Measurements from ENCODE around the gene IP6K1.
"Not testable (repeated sequence)": the region's sequence is repeated elsewhere in the genome, so short reads cannot be mapped to it uniquely, and the experiment has no call there.

Gene IP6K1

DNA sequence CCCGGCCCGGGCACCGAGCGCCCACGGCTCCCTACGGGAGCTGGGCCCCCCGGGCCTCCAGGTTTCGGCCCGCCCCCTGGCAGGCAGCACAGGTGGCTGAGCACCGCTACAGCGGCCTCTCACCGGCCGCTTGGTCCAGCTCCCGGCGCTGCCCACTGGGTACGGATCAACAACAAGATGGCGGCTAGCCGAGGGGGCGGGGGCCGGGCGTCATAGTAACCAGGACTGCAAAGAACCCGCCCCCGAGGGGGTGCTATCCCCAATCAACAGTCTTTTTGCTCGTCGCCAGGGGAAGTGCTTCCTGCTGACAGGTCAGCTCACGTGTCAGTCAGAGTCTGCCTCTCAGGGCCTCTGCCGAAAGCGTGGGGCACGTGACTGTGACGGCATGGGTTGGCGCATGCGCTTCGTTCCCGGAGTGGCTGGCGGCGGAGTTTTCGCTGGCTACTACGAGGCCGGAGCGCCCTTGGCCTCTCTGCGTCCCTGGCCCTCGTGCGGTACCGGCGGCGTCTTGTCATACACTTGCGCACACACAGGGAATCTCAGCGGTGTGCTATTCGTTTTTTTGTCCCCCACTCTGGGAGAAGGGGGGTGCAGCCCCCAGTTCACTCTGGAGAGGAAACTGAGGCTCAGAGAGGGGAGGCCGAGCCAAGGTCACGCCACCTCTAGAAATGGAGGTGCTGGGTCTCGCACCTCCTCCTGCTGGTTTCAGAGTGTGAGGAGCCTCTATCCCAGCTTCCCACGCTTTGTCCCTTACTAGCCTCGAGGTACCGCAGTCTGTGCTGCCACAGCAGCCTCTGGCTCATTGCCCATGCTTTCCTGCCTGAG lies at the start of gene IP6K1:
IP6K1 (minus strand) TSS at position 186 of the 825 bp plus-strand sequence. CDS start 38,502 bp downstream, outside the sequence.
- in situ Hi-C loops (cut with MboI; ENCODE audit: low sequenced_read_pairs) = no loop called here

DNA sequence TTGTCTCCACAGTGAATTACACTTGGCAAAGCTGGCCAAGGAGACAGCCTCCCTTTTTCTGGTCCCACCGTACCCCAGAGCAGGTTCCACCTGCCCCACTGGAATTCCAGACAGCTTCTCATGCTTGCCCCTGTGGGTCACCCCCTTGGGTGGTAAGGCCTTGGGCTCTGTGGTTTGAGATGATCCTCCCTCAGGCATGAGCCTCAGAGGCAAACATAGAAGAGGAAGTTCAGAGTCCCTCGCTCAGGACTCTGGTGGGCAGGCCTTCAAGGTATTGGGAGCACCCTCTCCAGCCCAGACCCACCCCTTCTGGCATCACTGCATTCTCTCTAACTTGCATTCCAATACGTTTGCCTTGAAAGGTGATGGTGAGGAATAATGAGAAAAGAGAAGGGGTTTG lies 45.0 kb upstream of the IP6K1 start:
- in situ Hi-C loops (cut with MboI; ENCODE audit: low sequenced_read_pairs) = no loop called here

DNA sequence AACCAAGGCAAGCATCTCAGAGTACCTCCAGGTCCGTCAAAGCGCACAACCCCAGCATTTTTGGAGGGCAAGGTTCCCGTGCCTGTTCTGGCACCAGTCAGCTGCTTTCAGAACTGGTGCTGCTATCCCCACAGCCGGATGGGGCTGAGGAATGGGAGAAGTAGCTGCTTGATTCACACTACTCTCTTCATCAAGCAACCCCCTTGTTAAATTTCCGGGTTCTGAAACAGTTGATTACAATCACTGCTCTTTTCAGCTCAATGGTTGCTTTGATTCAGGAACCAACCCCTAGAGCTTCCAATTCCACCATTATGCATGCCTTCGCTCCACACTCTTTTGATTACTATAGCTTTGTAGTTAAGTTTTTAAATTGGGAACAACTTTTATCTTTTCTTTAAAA lies 39.7 kb upstream of the IP6K1 start:
- in situ Hi-C loops (cut with MboI; ENCODE audit: low sequenced_read_pairs) = no loop called here

DNA sequence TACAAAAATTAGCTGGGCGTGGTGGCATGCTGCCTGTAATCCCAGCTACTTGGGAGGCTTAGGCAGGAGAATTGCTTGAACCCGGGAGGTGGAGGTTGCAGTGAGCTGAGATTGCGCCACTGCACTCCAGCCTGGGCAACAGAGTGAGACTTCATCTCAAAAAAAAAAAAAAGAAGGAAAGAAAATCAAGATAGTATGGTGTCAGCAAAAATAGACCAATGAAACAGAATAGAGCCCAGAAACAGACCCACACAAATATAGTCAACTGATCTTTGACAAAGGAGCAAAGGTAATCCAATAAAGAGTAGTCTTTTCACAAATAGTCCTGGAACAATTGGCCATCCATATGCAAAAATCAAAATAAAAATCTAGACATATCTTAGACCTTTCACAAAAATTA lies 36.8 kb upstream of the IP6K1 start:
- in situ Hi-C loops (cut with MboI; ENCODE audit: low sequenced_read_pairs) = not testable (repeated sequence)

DNA sequence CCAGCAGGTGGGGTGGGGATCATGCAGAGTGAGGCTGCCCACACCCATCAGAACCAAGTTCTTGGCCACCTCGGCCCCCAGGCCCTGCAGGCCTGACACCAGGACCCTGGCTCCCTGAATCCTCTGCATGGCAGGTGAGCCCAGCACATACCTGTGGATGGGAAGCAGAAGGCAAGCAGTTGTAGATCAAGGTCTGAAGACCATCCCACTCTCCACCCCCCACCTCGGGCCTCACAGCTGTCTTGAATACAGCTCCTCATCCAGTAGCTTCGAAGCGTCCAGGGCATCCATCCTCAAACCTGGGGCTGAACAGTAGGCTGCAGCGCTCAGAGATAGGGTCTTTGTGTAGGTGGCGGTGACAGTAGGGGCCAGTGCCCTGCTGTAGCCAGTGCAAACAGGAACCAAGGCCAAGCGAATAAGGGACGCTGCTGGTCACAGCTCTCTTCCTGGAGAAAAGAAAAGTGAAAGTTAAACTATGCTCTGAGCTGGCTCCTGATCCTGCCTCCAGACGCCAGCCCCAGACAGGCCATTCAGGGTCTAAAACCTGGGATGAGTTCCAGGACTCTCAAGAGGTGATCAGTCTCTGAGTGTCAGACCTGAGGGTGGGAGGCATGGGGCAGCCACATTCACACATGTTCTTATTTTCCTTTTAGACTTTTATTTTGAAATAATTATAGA lies 27.3 kb upstream of the IP6K1 start, which contains the start of gene UBA7:
UBA7 (minus strand) TSS at position 457 of the 678 bp plus-strand sequence; CDS start at position 291, 166 bp downstream.
- in situ Hi-C loops (cut with MboI; ENCODE audit: low sequenced_read_pairs) = no loop called here

DNA sequence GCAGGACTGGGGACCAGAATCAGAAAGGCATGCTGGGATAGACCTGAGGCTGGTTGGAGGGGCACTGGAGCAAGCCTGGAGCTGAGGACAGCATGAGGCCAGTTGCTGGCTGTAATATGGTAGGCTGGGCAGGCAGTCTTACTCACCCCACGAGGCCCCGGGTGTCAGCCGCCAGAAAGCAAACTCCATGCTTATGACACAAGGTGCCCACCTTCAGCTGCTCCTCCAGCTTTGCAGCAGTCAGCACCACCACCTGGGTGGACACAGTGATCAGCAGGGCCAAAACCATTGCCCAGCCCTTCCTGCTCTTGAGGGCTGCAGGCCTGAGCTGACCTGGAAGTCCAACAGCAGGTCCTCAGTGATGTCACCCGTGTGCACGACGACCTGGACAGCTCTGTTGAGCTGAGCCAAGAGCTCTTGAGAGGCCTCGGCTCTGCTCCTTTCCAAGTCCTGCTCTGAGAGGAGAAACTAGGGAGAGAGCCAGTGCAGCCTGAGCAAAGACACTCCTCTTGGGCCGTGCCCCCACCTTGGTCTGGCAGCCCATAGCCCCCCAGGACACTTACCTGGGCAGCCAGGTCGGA lies 26.7 kb upstream of the IP6K1 start:
- in situ Hi-C loops (cut with MboI; ENCODE audit: low sequenced_read_pairs) = no loop called here

DNA sequence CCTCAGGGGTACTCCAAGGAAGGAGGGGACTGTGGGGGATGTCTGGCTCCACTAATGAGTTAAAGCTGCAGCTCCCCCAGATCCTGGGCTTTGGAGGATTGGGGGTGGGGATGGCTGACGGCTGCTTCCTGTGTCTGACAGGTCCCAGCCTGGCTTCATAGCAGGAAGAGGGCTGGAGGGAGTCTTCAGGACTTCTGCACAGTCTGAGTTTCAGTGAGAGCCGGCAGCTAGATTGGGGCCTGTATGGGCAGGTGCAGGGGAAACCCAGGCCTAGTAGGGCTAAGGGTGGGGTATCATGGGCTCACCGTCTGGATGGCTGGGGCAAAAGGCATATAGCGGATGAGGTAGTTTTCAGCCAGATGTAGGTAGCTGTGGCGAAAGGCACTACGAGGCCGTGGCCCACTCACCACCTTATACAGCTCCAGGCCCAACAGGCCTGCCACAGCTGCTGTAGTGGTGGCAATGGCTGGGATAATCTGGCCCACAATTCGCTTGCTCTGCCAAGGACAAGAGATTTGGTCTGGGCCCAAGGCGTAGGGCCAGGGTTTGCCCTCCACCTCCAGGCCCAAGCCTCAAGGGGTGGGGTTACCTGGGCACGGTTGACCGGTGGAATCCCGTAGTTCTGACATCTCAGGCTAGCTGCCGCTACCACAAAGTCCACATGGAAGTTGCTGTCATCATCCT lies 21.2 kb upstream of the IP6K1 start:
- in situ Hi-C loops (cut with MboI; ENCODE audit: low sequenced_read_pairs) = no loop called here

DNA sequence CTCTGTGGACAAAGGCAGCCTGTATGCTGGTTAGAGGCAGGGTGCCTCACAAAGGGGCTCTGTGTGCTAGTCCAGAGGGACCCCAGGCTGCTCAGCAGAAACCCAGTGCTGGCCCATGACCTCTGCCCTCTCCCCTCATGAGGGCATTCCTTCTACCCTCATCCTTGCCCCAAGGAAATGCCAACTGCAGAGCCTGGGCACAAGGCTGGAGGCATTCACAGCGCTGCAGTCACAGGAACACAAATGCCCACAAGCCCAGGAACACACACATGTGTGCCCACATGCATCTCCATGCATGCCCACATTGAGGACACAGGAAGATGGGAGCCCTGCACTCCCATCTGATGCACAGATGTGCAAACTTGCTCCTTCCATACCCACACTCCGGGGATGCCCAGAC lies 20.5 kb upstream of the IP6K1 start:
- in situ Hi-C loops (cut with MboI; ENCODE audit: low sequenced_read_pairs) = no loop called here

DNA sequence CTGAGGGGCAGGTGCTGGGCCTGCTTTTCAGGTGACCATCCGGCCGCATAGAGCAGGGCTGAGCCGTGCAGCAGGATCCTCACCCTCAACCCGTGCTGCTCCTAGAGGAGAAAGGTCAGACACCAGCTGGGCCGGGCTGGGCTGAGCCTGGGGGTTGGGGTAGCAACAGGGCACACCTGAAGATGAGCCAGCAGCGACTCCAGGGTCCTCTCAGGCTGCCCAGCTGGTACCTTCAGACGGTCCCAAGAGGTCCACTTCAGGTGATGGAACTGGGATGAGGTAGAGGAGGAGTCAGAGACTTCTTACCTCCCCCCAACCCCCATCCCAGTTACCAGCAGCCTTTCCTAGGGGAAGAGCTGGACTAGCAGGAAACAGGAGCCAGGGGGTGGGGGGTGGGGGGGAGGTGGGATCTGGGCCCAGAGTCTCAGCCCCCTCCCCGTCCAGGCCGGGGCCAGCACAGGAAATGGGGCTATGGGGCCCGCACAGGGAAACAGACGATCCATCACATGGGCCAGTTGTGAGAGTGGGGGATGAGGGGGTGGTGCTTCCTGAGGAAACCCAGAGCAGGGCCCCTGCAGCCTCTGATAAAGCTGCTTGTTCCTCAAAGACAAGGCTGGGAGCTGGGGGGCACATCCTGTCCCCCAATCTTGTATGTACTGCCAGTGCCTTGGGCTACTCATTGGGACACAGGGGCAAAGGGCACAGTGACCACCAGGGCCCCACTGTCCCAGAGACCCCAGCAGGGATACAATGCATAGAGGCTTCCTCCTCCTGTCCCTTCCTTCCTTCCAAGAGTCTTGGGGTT lies 19.8 kb upstream of the IP6K1 start:
- in situ Hi-C loops (cut with MboI; ENCODE audit: low sequenced_read_pairs) = no loop called here

DNA sequence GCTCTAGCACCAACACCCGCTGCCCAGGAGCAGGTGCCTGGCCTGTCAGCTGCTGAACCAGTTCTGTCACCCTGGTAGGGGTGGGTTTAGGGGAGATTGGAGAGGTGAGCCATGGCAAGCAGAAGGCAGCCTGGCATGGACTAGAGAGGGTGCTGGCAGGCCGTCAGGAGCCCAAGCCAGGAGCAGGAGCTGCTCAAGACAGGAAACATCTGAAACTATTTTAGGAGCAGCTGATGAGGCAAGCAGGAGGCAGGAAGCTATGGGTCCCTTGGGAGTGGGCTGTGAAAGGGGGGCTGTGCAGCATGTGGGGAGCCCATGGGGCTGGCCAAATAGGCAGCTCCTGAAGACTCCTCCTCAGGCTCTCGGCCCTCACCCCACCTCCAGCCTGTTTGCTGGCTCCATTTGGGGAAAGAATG lies 19.0 kb upstream of the IP6K1 start:
- in situ Hi-C loops (cut with MboI; ENCODE audit: low sequenced_read_pairs) = no loop called here

DNA sequence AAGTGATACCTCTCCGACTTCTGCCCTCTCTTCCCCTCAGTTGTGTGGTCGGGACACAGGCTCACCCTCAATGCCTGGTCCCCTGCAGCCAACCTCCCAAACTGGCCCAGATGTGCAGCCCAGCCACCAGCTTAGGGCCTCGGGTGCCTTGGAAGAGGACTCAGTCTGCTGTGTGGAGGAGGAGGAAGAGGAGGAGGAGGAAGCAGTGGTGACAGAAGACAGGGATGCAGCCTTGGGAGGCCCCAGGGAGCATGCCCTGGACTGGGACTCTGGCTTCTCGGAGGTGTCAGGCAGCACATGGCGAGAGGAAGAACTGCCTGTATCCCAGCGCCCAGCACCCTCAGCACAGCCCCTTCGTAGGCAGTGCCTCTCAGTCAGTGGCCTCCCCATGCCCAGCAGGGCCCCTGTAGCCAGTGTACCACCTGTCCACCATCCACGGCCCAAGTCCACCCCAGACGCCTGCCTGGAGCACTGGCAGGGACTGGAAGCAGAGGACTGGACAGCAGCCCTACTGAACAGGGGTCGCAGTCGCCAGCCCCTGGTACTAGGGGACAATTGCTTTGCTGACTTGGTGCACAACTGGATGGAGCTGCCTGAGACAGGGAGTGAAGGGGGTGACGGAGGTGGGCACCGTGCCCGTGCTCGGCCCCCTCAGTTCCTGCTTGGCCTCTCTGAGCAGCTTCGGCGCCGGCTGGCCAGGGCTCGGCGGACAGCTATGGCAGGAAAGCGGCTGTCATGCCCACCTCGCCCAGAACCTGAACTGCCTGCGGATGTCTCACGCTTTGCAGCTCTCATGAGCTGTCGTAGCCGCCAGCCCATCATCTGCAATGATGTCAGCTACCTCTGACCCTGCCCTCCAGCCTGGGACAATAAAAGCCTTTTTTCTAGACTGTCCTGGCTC lies 18.0 kb upstream of the IP6K1 start:
- in situ Hi-C loops (cut with MboI; ENCODE audit: low sequenced_read_pairs) = no loop called here

DNA sequence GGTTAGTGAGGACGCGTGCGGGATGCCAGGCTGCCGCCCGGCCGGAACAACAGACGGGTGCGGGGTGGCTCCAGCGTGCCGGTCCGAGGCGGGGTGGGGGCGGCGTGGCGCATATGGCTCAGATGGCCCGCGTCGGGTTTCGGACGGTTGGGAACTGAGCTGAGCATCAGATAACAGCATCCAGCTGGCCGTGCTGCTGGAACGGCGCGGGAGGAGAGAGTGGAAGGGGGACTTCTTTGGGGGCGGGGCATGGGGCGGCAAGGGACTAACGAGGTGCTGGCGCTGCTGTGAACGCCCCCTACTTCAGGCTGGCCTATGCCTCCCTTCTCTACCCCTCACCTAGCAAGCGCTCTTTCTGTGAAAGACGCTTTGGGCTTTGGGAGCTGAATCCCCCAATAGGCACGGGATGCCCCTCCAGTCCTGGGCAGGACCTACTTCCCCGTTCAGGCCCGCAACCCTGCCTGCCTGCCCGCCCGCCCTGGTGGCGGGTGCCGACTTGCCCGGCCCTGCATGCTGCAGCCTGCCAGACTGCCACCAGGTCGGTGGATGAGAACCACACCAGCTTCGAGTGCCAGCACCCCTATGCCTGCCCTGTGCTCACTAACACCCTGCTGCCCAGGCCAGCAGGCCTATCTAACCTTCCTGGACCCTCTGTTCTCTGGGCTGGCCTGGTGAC lies 17.3 kb upstream of the IP6K1 start:
- in situ Hi-C loops (cut with MboI; ENCODE audit: low sequenced_read_pairs) = no loop called here

DNA sequence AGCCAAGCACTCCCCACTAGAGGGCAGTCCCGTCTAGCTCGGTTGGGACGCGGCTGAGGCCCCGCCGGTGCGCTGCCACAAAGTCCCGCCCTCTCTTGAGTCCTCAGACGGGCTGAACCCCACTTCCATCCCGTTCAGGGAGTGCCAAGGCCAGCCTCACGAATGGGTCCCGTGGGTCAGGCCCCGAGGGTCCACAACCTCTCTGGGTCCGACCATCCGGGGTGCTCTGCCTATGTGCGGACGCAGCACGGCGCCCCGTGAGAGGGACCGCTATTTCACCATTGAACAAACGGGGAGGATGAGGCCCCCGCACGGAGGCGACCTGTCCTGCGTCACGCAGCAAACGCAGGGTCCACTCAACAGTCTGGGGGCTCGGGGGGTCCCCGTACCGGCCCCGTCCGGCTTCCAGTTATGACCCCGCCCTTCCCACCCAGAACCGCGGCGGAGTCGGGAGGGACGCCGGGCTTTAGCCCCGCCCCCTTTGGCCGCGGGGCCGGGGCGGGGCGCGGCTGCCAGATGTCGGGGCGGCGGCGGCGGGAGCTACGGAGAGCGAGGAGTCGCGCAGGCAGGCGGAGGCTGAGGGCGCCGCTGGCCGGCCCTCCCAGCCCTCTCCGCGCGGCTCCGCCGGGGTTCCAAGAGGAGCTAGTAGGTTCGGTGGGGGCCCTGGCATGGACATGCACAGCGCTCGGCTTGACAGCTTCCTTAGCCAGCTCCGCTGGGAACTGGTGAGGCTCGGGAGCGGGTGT lies 16.6 kb upstream of the IP6K1 start, which contains the start of gene INKA1:
INKA1 (plus strand) TSS at position 543 of the 746 bp plus-strand sequence; CDS start at position 675, 132 bp downstream.
- in situ Hi-C loops (cut with MboI; ENCODE audit: low sequenced_read_pairs) = no loop called here

DNA sequence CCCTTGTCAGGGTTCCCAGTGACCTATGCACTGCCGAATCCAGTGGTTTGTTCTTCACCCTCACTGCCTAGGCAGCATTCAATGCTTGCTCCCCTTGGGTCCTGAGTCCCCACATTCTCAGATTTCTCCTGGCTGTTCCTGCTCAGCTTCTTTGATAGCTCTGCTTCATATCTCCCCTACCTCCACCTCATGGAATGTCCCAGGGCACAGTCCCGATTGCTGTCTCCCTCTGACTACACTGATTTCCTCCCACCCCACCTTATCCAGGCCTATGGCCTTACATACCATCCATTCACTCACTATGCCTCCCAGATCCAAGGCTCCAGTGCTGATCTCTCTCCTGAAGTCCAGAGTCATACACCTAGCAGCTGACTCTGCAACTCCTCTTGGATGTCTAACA lies 14.8 kb upstream of the IP6K1 start:
- in situ Hi-C loops (cut with MboI; ENCODE audit: low sequenced_read_pairs) = no loop called here

DNA sequence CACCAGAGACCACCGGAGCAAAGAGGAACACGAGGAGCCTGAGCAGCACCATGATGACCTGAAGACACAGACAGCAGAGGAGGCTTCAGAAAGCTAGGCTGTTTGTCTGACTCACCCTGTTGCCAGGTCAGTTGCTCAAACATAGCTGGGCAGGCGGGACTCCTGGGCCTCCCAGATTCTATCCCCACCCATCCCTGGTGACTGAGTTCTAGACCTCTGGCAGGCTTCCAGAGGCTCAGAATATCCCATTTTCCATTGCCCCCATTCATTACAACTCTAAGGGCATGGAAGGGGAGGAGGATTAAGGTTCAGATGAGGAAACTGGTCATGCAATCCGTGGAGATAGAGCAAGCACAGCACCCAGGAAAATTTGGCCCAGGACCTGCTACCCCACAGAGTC lies 13.4 kb upstream of the IP6K1 start, which contains the start of gene CDHR4:
CDHR4 (minus strand) TSS at position 113 of the 400 bp plus-strand sequence; CDS start at position 52, 61 bp downstream.
- in situ Hi-C loops (cut with MboI; ENCODE audit: low sequenced_read_pairs) = no loop called here

DNA sequence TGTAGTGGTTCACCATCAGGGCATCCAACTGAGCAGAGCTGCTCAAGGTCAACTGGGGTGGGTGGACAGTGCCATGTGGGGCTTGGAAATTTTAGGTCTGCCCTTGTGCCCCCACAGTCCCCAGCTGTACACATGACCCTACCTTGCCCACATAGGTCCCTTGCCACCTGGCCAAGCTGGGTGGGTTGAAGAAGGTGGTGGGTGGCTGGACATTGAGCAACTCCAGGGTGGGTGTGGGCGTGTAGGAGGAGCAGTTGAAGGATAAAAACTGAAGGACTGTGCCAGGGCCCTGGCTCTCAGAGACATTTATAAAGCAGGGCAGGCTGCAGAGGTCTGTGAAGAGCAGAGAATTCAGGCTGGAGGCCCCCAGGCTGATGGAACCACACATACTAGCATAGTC lies 12.8 kb upstream of the IP6K1 start:
- in situ Hi-C loops (cut with MboI; ENCODE audit: low sequenced_read_pairs) = no loop called here

DNA sequence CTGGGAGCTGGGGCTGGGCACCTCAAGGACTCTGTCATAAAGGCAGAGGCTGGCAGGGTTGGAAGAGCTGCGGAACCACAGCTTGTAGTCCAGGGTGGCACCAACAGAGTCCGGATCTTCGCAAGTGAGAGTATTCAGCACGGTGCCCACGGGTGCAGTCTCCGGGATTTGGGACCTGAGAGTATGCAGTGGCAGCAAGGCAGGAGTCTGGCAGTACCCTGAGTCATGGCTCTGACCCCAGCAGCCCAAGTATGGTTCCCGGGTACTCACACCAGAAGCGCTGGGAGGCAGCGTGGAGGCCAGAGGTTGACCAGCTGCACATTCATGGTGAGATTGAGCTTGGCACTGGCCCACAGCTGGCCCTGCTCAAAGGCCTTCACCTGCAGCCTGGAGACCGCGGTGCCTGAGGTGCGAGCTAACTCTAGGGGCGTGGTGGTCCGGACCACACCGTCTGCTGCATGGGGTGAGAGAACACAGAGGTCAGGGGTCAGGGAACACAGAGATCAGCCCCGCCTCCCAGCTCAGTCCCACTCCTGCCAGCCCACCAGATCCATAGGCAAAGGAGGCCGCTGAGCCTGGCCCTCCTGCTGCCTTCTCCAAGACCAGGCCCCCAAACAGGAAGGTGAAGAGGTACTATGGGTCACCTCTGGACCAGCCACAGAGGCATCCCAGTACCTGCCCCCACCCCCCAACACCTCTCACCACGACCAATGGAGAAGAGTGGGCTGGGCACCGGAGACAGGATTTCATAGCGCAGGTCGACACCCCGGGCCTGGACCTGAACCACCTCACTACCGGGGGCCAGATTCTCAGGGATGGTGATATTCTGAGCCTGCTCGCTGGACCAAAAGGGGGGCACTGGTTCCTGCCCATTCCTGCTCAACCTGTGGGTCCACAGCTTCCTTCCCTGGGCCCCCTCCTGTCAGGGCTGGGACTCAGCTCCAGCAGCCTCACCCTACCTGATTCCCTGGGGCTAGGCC lies 8.9 kb upstream of the IP6K1 start:
- in situ Hi-C loops (cut with MboI; ENCODE audit: low sequenced_read_pairs) = no loop called here
